Stimulated activated CD8-positive, alpha-beta memory T cell treated with anti-CD3 and anti-CD28 coated beads, Interleukin-7, amount 100 ng/mL, for 48 hours (primary cell): ENCODE data around the gene SLC18B1.

Experiments used
- DNase-seq, 2 donors: peaks; one replicate each; pipeline ENCODE4 v3.0.0-alpha.2; 2020; ENCODE audit warnings: low read depth in 1 of 2; ENCODE audit errors: extremely low read depth in 1 of 2

The SLC18B1 gene

GRCh38 chr6:132748446-132748845, 50.0 kb downstream of the SLC18B1 start:
- DNase-seq: no peak

- no peak for DNase-seq
Measured at GRCh38 chr6:132746048-132746447, 52.4 kb downstream of the SLC18B1 start.

- no peak for DNase-seq
Measured at GRCh38 chr6:132742495-132742894, 55.9 kb downstream of the SLC18B1 start.

- DNase-seq: no peak
Measured at GRCh38 chr6:132741281-132741680, 57.2 kb downstream of the SLC18B1 start.

- no peak for DNase-seq
Measured at GRCh38 chr6:132736239-132736638, 62.2 kb downstream of the SLC18B1 start.

- DNase-seq: no peak
Measured at GRCh38 chr6:132734694-132735236, 63.7 kb downstream of the SLC18B1 start.

GRCh38 chr6:132733814-132734213, 64.6 kb downstream of the SLC18B1 start:
- no peak for DNase-seq

- no peak for DNase-seq
Measured at GRCh38 chr6:132733283-132733682, 65.2 kb downstream of the SLC18B1 start.

GRCh38 chr6:132731086-132731485, 67.4 kb downstream of the SLC18B1 start:
- no peak for DNase-seq

GRCh38 chr6:132730560-132730959, 67.9 kb downstream of the SLC18B1 start:
- no peak for DNase-seq

GRCh38 chr6:132728616-132729015, 69.8 kb downstream of the SLC18B1 start:
- no peak for DNase-seq

- no peak for DNase-seq
Measured at GRCh38 chr6:132726608-132726975, 71.8 kb downstream of the SLC18B1 start.

- DNase-seq: no peak
Measured at GRCh38 chr6:132725947-132726607, 72.4 kb downstream of the SLC18B1 start.

GRCh38 chr6:132725471-132725870, 73.0 kb downstream of the SLC18B1 start:
- no peak for DNase-seq

- no peak for DNase-seq
Measured at GRCh38 chr6:132719736-132720448, 78.5 kb downstream of the SLC18B1 start.
